ENCODE data around the gene TMCC1.
"Not testable (repeated sequence)": the region's sequence is repeated elsewhere in the genome, so short reads cannot be mapped to it uniquely, and the experiment has no call there.

Gene TMCC1

DNA sequence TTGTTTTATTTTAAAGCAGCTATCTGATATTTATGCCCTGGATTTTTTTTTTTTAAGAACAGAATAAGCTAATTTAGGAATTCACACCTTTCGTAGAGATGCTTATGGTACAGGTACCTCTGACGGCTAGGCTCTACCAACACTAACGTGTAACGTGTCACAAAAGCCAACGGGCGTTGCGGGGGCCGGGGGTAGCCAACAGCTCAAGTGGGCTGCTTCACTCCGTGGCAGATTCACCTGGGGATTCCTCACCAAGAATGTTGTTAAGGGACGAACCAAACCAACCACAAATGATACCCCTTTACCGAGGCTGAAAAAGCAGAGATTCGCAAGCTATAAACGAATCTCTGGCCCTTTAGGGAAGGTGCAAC, 1.0 kb downstream of the TMCC1 start:
- DNase-seq = no peak

- no peak for DNase-seq
Observed at GRCh38 chr3:129890891-129891290, 2.6 kb downstream of the TMCC1 start.

DNA sequence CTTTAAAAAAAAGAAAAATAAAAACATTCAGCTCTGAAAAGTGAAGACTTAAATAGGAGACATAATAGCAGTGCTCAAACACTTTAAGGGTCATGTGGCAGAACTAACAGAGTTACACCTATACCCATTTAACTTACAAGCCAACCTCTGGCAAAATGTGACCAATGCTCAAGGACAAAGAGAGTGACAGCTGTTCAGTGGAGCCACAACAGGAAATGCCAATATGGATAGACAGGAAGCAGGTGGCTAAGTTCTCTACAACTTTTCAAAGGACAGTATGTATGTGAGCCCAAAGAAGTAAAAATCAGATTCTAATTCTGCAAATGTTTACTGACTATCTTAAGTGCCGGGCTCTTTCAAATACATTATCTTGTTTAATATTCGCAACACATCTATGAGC, 3.4 kb downstream of the TMCC1 start:
- DNase-seq = no peak

GRCh38 chr3:129888771-129889170, 4.7 kb downstream of the TMCC1 start:
- DNase-seq = no peak

GRCh38 chr3:129881261-129881660, 12.2 kb downstream of the TMCC1 start:
- DNase-seq = no peak

- no peak for DNase-seq
Observed at GRCh38 chr3:129878355-129878754, 15.2 kb downstream of the TMCC1 start.

DNA sequence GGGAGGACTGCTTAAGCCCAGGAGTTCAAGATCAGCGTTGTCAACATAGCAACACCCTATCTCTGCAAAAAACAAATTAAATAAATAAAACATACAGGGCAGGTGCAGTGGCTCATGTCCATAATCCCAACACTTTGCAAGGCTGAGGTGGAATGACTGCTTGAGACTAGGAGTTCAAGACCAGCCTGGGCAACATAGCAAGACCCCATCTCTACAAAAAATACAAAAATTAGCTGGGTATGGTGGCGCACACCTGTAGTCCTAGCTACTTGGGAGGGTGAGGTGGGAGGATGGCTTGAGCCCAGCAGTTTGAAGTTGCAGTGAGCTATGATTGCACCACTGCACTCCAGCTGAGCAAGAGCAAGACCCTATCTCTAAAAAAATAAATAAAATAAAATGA, 19.0 kb downstream of the TMCC1 start:
- DNase-seq = not testable (repeated sequence)

DNA sequence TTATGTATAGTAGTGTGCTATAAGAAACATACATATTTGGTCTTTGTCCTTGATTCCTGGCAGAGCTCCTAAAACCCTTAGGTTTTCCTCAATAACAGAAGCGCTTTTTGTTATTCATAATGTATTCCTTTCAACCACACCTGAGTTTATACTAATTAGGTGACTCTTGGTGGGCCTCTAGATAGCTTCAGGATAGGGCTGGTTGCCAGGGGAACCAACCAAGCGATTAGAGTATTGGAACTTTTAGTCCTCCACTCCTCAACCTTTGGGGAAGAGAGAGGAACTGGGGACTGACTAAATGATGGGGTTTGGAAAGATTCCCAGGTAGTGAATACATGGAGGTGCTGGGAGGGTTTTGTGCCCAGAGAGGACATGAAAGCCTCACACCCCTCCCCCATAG, 24.6 kb downstream of the TMCC1 start:
- no peak for DNase-seq

DNA sequence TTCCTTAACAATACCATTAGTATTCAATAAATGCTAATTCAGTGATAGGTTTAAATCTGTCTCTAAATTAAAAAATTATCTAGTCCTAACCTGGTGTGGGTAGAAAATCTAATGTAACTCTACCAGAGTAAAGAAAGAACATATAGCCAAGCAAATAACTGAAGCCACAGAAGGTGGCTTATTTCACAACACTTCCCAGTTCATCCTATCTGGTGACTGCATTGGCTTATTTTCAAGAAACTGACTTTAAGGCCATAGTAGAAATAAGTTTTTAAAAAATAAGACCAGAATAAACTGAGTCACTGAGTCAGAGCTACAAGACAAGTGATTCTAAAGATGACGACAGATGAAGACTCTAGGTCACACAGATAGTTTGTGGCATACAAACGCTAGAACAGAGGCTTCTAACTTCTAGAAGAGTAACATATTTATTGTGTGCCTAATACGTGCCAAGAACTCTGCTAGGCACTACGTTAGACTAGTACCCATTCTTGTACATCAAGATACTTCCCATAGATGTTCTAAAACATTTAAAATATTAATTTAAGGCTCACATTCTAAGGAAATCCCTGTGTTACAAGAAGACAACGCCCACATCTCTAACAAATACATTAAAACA, 25.9 kb downstream of the TMCC1 start:
- DNase-seq = no peak

DNA sequence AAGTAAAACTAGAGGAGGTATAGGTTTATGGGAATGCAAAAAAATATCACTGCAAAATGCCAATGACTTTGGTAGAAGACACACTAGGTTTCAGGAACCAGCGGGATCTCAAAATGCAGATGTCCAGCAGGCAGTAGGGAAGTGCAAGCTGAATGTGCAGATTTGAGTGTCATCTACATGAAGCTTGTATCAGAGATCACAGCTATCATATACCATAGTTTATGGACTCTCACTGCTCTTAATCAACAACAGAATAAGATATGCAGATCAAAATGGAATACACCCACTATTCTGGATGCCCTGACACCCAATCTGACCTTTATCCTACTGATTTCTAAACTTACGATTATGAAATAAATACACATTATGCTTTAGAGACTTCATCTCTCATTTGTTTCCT, 27.7 kb downstream of the TMCC1 start:
- DNase-seq = no peak

DNA sequence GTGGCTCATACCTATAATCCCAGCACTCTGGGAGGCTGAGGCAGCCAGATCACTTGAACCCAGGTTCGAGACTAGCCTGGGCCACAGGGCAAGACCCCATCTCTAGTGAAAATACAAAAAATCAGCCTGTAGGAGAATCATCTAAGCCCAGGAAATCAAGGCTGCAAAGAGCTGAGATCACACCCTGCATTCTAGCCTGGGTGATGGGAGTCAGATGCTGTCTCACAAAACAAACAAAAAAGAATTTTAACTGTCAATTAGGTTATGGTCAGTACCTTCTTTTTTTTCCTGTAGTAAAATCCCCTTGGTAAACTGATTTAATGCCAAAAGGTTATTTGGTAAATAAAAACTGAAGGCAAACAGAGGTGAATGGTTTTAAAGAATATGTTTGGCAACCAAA, 29.0 kb downstream of the TMCC1 start:
- no peak for DNase-seq

GRCh38 chr3:129859272-129859671, 34.2 kb downstream of the TMCC1 start:
- no peak for DNase-seq

- no peak for DNase-seq
Observed at GRCh38 chr3:129857899-129858298, 35.6 kb downstream of the TMCC1 start.

GRCh38 chr3:129856790-129857189, 36.7 kb downstream of the TMCC1 start:
- DNase-seq = not testable (repeated sequence)

- DNase-seq = no peak
Observed at GRCh38 chr3:129855832-129856419, 37.6 kb downstream of the TMCC1 start.

GRCh38 chr3:129855170-129855831, 38.2 kb downstream of the TMCC1 start:
- DNase-seq = no peak

DNA sequence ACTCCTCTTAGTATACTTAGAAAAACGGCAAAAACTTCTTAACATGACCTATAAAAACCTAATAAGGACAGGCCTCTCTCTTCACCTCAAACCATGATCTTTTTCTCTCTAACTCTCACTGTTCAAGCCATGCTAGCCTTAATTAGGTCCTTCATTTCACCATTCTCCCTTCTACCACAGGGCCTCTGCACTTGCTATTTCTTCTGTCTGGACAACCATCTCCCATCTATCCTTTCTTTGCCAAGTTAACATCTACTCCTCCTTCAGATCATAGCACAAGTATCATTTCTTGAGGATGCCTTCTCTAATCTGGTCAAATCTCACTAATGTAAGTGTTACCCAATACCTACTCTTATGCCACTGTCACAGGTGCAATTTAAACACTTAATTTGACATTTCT, 39.1 kb downstream of the TMCC1 start:
- no peak for DNase-seq

- no peak for DNase-seq
Observed at GRCh38 chr3:129845956-129846355, 47.6 kb downstream of the TMCC1 start.

DNA sequence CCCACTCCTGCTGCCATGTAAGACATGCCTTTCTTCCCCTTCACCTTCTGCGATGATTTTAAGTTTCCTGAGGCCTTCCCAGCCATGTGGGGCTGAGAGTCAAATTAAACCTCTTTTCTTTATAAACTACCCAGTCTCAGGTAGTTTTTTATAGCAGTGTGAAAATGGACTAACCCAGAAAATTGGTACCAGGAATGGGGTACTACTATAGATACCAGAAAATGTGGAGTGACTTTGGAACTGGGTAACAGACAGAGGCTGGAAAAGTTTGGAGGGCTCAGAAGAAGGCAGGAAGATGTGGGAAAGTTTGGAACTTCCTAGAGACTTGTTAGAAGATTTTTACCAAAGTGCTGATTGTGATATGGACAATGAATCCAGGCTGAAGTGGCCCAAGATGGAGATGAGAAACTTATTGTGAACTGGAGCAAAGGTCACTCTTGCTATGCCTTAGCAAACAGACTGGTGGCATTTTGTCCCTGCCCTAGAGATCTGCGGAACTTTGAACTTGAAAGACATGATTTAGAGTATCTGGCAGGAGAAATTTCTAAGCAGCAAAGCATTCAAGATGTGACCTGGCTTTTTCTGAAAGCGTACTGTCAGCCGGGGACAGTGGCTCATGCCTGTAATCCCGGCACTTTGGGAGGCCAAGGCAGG, 52.7 kb downstream of the TMCC1 start:
- no peak for DNase-seq

- DNase-seq = no peak
Observed at GRCh38 chr3:129838086-129838485, 55.4 kb downstream of the TMCC1 start.

- DNase-seq = no peak
Observed at GRCh38 chr3:129837065-129837642, 56.4 kb downstream of the TMCC1 start.

- DNase-seq = no peak
Observed at GRCh38 chr3:129836381-129837064, 57.0 kb downstream of the TMCC1 start.

DNA sequence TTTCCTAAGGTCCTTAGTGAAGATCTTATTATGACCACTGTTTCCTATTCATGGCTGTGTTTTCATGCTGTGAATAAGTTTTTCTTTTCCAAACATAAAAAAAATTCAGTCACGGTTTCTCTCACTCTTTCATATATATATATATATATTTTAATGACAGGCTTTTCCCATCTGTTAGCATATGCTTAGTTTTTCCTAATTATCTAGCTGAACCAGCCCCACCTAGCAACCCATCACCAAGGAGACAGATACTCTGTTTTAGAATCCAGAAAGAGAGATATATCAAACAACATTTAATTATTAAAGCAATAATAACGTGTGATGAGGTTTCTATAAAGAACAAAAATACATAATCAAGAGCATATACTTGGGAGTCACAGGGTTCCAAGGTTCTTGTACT, 58.3 kb downstream of the TMCC1 start:
- DNase-seq = no peak

All from NCI-H187 (cell line).